ENCODE data around the gene GBA2.

DNA sequence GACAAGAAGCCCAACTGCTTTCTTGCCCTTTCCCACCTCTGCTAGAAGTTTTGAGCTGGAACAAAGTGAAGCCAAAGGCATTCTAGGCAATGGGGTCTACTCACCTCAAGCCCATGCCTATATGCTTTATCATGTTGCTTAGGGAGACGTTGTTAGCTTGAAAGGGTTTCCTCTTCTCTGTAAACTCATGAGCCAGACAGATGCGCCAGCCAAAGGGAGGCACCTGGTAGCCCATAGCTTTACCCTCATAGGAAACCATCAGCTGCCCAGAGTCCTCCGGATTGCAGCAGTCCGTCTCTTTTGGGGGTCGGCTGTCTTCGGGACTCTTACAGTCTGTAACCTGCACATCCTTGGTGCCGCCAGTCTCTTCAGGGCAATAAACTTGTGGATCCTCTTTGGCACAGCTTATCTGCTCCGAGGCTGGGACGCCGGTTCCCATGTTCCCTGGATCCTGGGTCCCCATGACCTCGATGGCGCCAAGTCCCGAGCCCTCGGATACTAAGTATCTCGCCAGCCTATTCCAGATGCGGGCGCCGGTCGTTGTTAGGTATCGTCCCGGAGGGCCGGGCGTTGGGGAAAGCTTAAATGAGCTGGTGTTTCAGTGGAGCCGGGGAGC is 678 bp downstream of the GBA2 start:
- TF ChIP-seq, protein P1, sequence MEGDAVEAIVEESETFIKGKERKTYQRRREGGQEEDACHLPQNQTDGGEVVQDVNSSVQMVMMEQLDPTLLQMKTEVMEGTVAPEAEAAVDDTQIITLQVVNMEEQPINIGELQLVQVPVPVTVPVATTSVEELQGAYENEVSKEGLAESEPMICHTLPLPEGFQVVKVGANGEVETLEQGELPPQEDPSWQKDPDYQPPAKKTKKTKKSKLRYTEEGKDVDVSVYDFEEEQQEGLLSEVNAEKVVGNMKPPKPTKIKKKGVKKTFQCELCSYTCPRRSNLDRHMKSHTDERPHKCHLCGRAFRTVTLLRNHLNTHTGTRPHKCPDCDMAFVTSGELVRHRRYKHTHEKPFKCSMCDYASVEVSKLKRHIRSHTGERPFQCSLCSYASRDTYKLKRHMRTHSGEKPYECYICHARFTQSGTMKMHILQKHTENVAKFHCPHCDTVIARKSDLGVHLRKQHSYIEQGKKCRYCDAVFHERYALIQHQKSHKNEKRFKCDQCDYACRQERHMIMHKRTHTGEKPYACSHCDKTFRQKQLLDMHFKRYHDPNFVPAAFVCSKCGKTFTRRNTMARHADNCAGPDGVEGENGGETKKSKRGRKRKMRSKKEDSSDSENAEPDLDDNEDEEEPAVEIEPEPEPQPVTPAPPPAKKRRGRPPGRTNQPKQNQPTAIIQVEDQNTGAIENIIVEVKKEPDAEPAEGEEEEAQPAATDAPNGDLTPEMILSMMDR (IDR thresholded peaks at IDR 0.05), result no peak
- no peak for TF ChIP-seq EZH2 (IDR thresholded peaks at IDR 0.05)
